Gastrocnemius medialis (tissue), 4 donors: ENCODE data around the gene G0S2.

Source experiments
- CTCF ChIP-seq, 5 experiments: fragments of 450-650 bp in 3 of 5; fragments of 200-600 bp in 2 of 5; sonication (generic) in 2 of 5; IDR thresholded peaks in 4 of 5; conservative IDR thresholded peaks in 1 of 5; 1 replicate in 4 of 5; 2 replicates in 1 of 5; pipeline ENCODE4 v1.5.1; 2016 to 2019; ENCODE audit warnings: antibody characterized with exemption in 5 of 5, mild to moderate bottlenecking in 3 of 5, moderate library complexity in 3 of 5
- POLR2A ChIP-seq, 2 donors: fragments of 450-650 bp; IDR thresholded peaks; one replicate each; pipeline ENCODE4 v1.6.1; 2017; ENCODE audit warnings: antibody characterized with exemption in 2 of 2, mild to moderate bottlenecking in 2 of 2, moderate library complexity in 2 of 2

- TF ChIP-seq POLR2A (IDR thresholded peaks at IDR 0.05) (no peak), CTCF (IDR thresholded peaks at IDR 0.05 in 4 of 5, conservative IDR thresholded peaks at IDR 0.05 in 1 of 5) (no peak)
Observed at GRCh38 chr1:209659909-209660308, 15.3 kb upstream of the G0S2 start.
